ENCODE measurements around the gene RPP30. TPM values are rescaled to one million over a fixed set of nuclear protein-coding genes. Genes with fewer than 3 reads are reported as not detected.

Gene RPP30
- total and polyA plus RNA-seq, 2 experiments from 2014 or later = 89.7 to 142 TPM

DNA sequence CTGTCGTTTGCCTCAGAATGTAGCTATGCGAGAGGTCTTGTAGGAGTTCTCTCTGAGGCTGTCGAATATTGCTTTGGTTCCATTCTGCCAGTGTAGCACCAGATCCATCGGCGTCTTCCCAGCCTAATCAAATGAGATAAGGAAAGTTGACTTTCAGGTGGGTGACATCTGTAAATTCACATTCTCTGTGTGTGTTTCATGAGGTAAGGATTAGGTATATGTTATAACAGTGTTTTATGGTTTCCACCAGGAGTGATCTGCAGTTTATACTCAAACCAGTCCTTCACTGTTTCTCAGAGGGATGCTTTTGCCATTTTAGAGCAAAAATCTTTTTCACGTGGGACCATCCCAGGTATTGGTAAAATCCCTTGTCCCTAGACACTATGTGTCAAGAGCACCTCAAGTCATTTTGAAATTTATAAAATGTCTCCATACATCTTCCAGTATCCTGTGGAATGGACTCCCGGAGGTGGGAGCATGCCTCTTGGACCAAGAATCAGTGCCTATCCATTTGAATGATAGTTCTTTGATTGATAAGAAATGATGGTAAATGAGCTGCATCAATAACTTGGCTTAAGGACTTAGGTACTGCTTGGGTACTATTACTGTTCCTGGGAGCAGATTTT is 41.2 kb downstream of the RPP30 start:
- no peak overlapping the region for H3K27ac ChIP-seq (ENCODE audit: low read depth)
- no peak overlapping the region for H3K4me2 ChIP-seq
- H3K4me3 Mint-ChIP-seq = no peak overlapping the region
- peaks cover 6% of the 10 kb centered on the region; the same call in 2 of the 3 replicates for H3K36me3 Mint-ChIP-seq (ENCODE audit: low read depth)
- no peaks in the 10 kb centered on the region for H3K79me2 ChIP-seq (replicated peaks; ENCODE audit: insufficient read depth)
- H3K9me2 ChIP-seq (ENCODE audit: insufficient read depth) = no peaks in the 10 kb centered on the region
- H3K4me3 ChIP-seq = no peak overlapping the region
- H3K27me3 ChIP-seq (ENCODE audit: insufficient read depth) = peaks cover 76% of the 10 kb centered on the region
- ATAC-seq (no peak), DNase-seq (ENCODE audit: low spot score) (no peak)
- H3K4me1 Mint-ChIP-seq = peaks cover 5% of the 10 kb centered on the region
- peaks cover 17% of the 10 kb centered on the region; the same call in 2 of the 3 replicates for H3K9me3 Mint-ChIP-seq
- peaks cover 22% of the 10 kb centered on the region; the same call in 1 of the 2 replicates for H4K20me1 ChIP-seq (replicated peaks; ENCODE audit: insufficient read depth)
- peaks cover 75% of the 10 kb centered on the region for H3K27me3 Mint-ChIP-seq (ENCODE audit: insufficient read depth, low read depth, poor library complexity)
- no peak overlapping the region for H2AFZ ChIP-seq
- no peak overlapping the region for H3K27ac Mint-ChIP-seq
- H3K36me3 ChIP-seq (ENCODE audit: insufficient read depth) = no peaks in the 10 kb centered on the region
- TF ChIP-seq STAT1 (IDR thresholded peaks at IDR 0.05; ENCODE audit: unreplicated experiment) (no peak), EZH2phosphoT487 (IDR thresholded peaks at IDR 0.05; ENCODE audit: unreplicated experiment) (no peak)
- H3K4me1 ChIP-seq (ENCODE audit: insufficient read depth) = peaks cover 6% of the 10 kb centered on the region
- H3F3A ChIP-seq (replicated peaks; ENCODE audit: low read depth) = no peaks in the 10 kb centered on the region; the same call in 1 of the 2 replicates

DNA sequence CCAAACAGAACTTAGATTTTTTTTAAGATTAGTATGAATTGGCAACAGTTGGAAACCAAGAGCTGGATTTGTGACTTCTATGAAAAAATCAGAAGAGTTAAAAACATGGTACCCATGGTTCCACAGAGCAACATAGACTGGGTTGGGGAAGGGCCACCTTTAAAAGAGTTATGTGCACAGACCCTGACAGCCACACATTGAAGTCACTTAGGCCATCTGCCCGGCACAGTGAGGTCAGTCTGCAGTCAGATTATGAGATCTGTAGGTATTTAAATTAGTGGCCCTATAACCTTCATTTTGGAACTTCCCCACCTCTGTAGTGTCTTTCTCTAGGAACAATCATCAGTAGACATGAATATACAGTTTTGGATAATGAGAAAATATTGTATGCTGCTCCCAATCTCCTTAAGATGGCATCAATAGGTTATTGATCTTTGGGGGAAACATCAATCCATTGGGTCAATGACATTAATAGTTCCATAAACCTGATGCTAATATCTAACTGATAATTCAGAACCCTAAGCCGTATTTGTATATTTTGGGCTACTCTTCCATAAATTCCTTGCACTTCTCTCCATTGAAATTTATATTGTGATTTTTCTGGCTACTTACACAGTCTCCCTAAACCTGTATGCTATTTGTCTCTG is 42.1 kb downstream of the RPP30 start:
- Mint-ChIP-seq H3K9me3 (peaks cover 13% of the 10 kb centered on the region; the same call in 2 of the 3 replicates), H3K36me3 (ENCODE audit: low read depth) (peaks cover 3% of the 10 kb centered on the region; the same call in 1 of the 3 replicates), H3K4me3 (no peak overlapping the region), H3K27ac (no peak overlapping the region), H3K4me1 (peaks cover 5% of the 10 kb centered on the region), H3K27me3 (ENCODE audit: insufficient read depth, low read depth, poor library complexity) (peaks cover 82% of the 10 kb centered on the region)
- Histone ChIP-seq H4K20me1 (replicated peaks; ENCODE audit: insufficient read depth) (peaks cover 22% of the 10 kb centered on the region; the same call in 1 of the 2 replicates), H3K27me3 (ENCODE audit: insufficient read depth) (peaks cover 84% of the 10 kb centered on the region), H3K27ac (ENCODE audit: low read depth) (no peak overlapping the region), H2AFZ (no peak overlapping the region), H3K9me2 (ENCODE audit: insufficient read depth) (no peaks in the 10 kb centered on the region), H3F3A (replicated peaks; ENCODE audit: low read depth) (no peaks in the 10 kb centered on the region; the same call in 1 of the 2 replicates), H3K4me1 (ENCODE audit: insufficient read depth) (peaks cover 6% of the 10 kb centered on the region), H3K4me2 (no peak overlapping the region), H3K4me3 (no peak overlapping the region), H3K36me3 (ENCODE audit: insufficient read depth) (no peaks in the 10 kb centered on the region), H3K79me2 (replicated peaks; ENCODE audit: insufficient read depth) (no peaks in the 10 kb centered on the region)
- DNase-seq (ENCODE audit: low spot score) = no peak
- ATAC-seq = no peak
- TF ChIP-seq, protein P1, sequence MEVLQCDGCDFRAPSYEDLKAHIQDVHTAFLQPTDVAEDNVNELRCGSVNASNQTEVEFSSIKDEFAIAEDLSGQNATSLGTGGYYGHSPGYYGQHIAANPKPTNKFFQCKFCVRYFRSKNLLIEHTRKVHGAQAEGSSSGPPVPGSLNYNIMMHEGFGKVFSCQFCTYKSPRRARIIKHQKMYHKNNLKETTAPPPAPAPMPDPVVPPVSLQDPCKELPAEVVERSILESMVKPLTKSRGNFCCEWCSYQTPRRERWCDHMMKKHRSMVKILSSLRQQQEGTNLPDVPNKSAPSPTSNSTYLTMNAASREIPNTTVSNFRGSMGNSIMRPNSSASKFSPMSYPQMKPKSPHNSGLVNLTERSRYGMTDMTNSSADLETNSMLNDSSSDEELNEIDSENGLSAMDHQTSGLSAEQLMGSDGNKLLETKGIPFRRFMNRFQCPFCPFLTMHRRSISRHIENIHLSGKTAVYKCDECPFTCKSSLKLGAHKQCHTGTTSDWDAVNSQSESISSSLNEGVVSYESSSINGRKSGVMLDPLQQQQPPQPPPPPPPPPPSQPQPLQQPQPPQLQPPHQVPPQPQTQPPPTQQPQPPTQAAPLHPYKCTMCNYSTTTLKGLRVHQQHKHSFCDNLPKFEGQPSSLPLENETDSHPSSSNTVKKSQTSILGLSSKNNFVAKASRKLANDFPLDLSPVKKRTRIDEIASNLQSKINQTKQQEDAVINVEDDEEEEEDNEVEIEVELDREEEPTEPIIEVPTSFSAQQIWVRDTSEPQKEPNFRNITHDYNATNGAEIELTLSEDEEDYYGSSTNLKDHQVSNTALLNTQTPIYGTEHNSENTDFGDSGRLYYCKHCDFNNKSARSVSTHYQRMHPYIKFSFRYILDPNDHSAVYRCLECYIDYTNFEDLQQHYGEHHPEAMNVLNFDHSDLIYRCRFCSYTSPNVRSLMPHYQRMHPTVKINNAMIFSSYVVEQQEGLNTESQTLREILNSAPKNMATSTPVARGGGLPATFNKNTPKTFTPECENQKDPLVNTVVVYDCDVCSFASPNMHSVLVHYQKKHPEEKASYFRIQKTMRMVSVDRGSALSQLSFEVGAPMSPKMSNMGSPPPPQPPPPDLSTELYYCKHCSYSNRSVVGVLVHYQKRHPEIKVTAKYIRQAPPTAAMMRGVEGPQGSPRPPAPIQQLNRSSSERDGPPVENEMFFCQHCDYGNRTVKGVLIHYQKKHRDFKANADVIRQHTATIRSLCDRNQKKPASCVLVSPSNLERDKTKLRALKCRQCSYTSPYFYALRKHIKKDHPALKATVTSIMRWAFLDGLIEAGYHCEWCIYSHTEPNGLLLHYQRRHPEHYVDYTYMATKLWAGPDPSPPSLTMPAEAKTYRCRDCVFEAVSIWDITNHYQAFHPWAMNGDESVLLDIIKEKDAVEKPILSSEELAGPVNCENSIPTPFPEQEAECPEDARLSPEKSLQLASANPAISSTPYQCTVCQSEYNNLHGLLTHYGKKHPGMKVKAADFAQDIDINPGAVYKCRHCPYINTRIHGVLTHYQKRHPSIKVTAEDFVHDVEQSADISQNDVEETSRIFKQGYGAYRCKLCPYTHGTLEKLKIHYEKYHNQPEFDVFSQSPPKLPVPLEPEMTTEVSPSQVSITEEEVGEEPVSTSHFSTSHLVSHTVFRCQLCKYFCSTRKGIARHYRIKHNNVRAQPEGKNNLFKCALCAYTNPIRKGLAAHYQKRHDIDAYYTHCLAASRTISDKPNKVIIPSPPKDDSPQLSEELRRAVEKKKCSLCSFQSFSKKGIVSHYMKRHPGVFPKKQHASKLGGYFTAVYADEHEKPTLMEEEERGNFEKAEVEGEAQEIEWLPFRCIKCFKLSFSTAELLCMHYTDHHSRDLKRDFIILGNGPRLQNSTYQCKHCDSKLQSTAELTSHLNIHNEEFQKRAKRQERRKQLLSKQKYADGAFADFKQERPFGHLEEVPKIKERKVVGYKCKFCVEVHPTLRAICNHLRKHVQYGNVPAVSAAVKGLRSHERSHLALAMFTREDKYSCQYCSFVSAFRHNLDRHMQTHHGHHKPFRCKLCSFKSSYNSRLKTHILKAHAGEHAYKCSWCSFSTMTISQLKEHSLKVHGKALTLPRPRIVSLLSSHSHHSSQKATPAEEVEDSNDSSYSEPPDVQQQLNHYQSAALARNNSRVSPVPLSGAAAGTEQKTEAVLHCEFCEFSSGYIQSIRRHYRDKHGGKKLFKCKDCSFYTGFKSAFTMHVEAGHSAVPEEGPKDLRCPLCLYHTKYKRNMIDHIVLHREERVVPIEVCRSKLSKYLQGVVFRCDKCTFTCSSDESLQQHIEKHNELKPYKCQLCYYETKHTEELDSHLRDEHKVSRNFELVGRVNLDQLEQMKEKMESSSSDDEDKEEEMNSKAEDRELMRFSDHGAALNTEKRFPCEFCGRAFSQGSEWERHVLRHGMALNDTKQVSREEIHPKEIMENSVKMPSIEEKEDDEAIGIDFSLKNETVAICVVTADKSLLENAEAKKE (CRISPR knock-in tag; IDR thresholded peaks at IDR 0.05) = no peak
- TF ChIP-seq POLR2AphosphoS5 (IDR thresholded peaks at IDR 0.05; ENCODE audit: low read depth) (no peak), EZH2phosphoT487 (IDR thresholded peaks at IDR 0.05; ENCODE audit: unreplicated experiment) (no peak)

Data from GM23338 (cell line).